ENCODE data around the gene TMEM121B. TPM values are rescaled to one million over a fixed set of nuclear protein-coding genes. Genes with fewer than 3 reads are reported as not detected.

Gene TMEM121B
- total RNA-seq, 1 donor from 2014 or later, result 1.7 TPM

DNA sequence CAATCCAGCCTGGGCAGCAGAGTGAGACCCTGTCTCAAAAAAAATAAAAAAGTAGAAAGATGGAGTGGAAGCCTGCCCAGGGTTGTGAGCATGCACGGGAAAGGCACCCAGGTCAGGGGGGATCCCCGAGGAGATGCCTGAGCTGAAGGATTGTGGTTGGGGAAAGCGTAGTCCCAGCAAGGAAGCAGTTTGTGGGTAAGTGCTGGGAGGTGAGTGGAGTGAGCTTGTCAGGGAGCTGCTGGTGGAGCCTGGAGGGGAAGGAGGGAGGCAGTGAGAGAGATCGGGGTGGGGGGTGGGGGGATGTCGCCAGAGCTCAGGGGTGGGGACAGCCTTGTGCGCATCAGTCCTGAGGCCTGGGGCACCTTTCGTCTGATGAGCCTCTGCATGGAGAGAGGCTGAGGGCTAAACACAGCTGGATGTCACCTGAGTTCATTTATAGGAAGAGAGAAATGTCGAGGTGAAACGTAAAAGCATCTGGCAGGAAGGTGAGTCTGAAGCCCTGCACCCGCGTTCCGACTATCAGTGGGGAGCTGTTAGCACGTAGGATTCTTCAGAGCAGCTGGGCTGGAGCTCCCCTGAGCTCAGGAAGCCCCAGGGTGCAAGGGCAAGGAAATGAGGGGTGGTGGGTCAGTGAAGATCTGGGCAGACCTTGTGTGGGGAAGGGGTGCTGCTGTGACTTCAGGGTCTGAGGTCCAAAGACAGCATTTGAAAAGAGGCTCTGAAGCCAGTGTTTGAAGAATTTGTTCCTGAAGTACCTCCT lies 10.2 kb downstream of the TMEM121B start:
- DNase-seq (ENCODE audit: low spot score), result no peak

DNA sequence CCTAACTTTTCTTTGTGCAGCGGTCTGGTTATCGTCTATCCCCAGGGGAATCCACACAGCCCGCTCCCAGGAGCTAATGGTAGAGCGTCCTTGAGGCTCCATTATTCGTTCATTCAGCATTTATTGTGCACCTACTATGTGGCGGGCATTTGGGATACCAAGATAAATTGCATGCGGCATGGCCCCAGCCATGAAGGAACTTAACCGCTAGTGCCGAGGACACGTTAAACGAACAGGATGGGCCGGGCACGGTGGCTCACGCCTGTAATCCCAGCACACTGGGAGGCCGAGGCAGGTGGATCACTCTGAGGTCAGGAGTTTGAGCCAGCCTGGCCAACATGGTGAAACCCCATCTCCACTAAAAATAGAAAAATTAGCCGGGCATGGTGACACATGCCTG lies 11.2 kb downstream of the TMEM121B start:
- DNase-seq (ENCODE audit: low spot score), result no peak

DNA sequence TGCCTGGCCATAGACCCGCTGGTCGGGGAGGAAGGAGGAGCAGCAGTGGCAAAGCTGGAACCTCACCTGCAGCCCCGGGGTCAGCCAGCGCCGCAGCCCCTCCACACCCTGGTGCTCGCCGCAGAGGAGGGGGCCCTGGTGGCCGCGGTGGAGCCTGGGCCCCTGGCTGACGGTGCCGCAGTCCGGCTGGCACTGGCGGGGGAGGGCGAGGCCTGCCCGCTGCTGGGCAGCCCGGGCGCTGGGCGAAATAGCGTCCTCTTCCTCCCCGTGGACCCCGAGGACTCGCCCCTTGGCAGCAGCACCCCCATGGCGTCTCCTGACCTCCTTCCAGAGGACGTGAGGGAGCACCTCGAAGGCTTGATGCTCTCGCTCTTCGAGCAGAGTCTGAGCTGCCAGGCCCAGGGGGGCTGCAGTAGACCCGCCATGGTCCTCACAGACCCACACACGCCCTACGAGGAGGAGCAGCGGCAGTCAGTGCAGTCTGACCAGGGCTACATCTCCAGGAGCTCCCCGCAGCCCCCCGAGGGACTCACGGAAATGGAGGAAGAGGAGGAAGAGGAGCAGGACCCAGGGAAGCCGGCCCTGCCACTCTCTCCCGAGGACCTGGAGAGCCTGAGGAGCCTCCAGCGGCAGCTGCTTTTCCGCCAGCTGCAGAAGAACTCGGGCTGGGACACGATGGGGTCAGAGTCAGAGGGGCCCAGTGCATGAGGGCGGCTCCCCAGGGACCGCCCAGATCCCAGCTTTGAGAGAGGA lies 11.9 kb downstream of the TMEM121B start:
- no peak for DNase-seq (ENCODE audit: low spot score)

- DNase-seq (ENCODE audit: low spot score), result no peak
Measured at GRCh38 chr22:17108256-17109112, 12.7 kb downstream of the TMEM121B start.

DNA sequence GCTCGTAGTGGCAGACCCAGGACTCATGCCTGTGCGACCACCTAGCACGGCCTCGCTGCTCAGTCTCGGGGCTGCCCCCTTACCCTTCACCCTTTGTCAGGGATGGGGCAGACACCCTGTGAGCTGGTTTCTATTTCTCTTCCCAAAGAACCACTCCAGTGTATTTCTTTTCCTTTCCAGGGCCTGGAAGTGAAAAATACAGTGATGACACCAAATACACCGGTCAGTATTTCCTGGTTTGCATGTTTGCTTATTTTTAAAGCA lies 13.7 kb downstream of the TMEM121B start:
- DNase-seq (ENCODE audit: low spot score), result no peak

- DNase-seq (ENCODE audit: low spot score), result peak; percentile 35
Measured at GRCh38 chr22:17106785-17107546, 14.2 kb downstream of the TMEM121B start.

DNA sequence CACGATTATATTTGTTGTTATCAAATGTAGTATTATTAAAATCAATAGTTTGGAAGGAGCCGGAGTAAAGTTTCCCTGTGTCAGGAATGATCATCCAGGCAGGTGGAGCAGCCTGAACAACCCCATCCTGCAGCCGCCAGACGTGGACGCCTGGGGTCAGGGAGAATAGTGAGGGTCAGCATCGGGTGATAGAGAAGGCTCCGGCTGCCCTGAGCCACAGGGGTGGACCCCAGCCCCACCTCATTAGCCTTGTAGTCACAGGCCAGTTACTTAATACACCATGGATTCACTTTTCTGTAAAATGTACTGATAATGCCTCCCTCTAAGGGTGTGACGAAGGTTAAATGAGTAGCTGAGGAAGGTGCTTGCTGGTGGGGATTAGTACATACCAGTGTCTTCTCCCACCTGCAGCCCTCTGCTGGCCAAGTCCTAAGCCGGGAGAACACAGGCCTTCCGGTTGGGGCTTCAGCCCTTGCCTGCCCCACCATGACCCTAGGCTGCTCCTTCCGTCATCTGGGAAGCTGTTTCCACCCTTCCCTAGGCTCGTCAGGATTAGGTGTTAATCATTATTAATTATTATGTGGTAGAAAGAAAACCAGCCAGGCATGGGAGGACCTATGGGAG lies 14.9 kb downstream of the TMEM121B start:
- no peak for DNase-seq (ENCODE audit: low spot score)

DNA sequence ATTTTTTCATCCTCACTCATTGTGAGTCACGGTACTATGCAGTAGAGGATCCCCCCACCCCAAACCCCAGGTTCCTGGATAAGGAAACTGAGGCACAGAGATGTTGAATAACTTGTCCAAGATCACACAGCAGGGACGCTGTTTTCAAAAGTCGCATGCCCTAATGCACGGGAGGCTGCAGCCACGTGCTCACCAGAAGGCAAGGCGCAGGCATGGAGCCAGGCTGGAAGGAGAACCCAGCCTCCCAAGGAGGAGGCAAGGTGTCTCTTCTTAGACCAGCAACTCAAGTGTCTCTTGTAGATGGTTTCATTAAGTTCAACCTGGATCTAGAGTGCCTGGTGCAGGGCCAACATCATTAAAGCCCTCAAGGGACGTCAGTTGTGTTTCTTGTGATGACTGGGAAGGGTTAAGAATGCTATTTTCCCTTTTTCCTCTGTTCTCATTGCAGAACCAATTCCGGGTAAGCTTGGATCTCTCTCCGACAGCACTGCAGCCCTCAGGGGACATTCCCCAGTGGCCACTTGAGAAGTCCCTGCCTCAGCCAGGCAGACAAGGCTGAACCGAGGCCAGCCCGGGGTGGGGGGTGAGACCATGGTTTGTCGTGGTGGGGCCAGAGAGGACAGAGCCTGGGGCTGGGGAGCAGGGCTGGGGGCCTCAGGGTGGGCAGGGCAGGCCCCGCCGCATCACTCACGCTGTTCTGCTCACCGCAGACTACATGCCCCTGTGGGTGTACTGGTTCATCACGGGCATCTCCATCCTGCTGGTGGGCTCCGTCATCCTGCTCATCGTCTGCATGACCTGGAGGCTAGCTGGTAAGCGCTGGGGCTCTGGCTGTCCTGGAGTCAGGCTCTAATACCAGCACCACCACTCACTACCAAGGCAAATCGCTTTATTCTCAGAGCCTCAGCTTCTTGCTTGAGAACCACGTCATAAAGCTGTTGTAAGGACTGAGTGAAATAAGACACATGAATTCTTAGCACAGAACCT lies 15.7 kb downstream of the TMEM121B start:
- no peak for DNase-seq (ENCODE audit: low spot score)

DNA sequence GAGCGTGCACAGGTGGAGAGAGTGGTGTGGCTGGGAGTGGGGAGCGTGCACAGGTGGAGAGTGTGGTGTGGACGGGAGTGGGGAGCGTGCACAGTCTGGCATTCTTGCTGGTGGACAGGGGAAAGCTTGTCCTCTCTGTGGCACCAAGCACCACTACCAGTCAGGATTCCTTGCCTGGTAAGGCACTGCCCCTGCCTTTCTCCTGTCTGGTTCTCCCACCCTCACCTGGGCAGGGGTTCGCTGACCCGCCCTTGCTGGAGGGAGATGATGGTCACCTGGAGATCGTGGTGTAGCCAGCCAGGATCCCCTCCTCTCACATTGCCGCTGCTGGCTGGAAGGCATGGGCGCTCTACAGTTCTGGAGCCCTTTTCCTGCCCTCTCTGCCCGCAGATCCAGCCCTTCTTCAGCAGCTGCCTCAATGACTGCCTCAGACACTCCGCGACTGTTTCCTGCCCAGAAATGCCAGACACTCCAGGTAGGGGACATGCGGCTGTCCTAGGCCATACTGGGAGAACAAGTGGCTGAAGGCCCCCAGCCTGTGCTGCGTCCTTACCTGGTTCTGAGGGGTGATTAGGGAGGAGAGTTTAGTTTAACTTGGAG lies 16.7 kb downstream of the TMEM121B start:
- DNase-seq (ENCODE audit: low spot score), result no peak

- no peak for DNase-seq (ENCODE audit: low spot score)
Measured at GRCh38 chr22:17103351-17103750, 17.8 kb downstream of the TMEM121B start.

- no peak for DNase-seq (ENCODE audit: low spot score)
Measured at GRCh38 chr22:17102297-17102667, 18.9 kb downstream of the TMEM121B start.

DNA sequence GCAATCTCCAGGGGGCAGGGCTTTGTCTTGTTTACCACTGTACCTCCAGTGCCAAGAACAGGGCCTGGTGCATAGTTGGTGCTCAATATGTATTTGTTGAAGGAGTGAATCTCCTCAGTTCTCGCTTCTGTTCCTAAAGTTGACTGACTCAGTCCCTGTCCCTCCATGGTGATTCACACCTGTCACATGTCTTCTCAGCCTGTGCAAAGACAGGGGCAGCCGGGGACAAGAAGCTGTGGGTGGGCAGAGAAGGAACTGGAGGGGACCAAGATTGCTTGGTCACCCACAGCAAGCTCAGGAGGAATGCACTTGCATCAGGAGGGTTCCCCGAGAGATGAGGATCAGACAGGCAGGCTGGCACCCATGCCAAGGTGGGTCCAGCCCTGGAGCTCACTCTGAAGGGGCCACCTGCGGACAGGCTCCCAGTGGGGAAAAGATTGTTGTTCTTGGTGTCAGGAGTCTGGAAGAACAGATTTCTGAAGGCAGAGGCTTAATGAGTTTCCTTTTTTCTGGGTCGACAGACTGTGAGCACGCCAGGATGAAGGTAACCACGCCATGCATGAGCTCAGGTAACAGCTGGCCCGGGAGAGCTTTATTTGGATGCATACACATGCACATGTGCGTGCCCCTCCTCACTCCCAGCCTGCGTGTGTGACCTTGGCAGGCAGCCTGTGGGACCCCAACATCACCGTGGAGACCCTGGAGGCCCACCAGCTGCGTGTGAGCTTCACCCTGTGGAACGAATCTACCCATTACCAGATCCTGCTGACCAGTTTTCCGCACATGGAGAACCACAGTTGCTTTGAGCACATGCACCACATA lies 19.5 kb downstream of the TMEM121B start:
- DNase-seq (ENCODE audit: low spot score), result no peak

DNA sequence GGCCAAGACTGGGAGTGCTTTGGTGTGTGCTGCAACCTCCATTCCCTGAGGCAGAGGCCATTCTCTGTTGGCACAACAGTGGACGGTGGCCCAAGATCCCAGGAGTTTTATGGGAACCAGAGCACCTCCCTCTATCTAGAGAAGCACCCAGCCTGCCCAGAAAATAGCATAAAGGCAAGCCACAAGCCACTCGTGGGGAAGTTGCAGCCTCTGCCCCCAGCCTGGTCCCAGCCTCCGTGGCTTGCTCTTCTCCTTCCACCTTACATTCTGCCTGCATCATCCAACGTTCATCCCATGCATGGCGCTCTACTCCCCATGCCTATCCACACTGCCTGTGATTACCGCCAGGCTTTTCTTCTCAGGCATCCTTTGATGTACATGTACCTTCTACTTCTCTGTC lies 20.5 kb downstream of the TMEM121B start:
- no peak for DNase-seq (ENCODE audit: low spot score)

- no peak for DNase-seq (ENCODE audit: low spot score)
Measured at GRCh38 chr22:17098379-17098819, 22.8 kb downstream of the TMEM121B start.

DNA sequence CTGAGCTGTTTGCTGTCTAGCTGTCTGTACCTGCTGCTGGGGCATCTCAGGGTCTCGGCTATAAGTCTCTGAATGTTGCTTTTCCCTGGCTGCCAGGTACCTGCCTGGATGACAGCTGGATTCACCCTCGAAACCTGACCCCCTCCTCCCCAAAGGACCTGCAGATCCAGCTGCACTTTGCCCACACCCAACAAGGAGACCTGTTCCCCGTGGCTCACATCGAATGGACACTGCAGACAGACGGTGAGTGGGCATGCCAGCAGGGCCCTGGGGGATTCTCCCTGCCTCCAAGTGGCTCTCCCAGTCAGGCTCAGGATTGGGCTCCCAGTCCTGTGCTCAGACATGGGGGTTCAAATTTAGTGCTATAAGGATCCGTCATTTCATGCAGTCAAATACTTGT lies 23.5 kb downstream of the TMEM121B start:
- DNase-seq (ENCODE audit: low spot score), result no peak

DNA sequence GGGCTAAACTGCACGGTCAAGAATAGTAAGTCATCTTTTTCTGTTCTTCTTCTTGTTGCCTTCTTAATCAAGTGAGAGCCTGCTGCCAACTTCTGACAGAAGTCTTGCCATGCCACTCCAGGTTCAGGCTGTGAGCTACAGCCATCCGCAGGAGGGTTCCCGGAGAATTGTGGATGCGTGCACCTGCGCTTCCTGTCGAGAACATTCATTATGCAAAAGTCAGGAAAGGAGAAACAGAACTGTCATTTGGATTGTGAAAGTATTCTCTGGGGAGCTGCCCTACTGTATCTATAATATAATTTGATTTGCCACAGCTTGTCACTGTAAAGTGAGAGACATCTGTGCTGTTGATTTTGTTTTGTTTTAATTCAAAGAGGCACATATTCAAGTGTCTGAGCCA lies 24.1 kb downstream of the TMEM121B start:
- DNase-seq (ENCODE audit: low spot score), result no peak

DNA sequence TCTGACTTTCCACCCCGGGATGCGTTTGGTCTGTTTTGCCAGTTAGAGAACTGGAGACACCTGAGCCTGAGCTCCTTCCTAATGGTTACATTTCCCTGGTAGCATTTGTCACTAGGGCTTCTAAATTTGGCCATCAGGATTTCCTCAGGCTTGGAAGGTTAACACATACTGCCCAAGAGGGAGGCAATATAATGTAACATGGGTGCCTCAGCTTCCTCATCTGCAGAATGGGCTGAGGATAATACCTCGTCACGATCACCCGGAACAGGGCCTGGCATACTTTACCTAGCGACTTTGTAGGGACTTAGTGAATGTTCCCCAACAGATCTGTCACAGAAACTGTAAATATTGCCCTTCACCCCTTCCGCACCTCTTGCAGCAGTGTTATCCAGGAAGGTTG lies 25.1 kb downstream of the TMEM121B start:
- DNase-seq (ENCODE audit: low spot score), result no peak

GRCh38 chr22:17095538-17095937 lies 25.6 kb downstream of the TMEM121B start:
- DNase-seq (ENCODE audit: low spot score), result no peak

DNA sequence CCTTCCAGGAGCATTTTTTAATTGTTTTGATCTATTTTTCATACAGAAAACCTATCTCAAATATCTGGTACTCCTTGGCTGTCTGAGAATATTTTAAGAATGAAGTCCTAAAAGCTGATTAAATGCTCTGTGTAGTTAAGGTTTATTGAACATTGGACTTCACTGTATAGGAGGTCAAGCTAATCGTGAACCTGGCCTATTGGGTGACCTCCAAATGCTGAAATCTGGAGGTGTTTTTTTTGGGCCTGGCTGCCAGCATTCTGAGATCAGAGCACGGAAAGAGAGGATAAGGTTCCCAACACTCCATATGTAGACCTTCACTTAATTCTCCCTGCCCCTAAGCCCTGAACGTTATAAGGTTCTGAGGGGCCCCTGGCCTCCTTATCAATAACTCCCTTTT lies 28.1 kb downstream of the TMEM121B start:
- no peak for DNase-seq (ENCODE audit: low spot score)
